Stimulated activated CD4-positive, alpha-beta T cell treated with anti-CD3 and anti-CD28 coated beads, Interleukin-12 subunit alpha, Interleukin-12 subunit beta, amount 100 ng/mL, for 24 hours (primary cell): ENCODE data around the gene NOS1AP.

ENCODE experiments used
- DNase-seq, 2 experiments: peaks; one replicate each; pipeline ENCODE4 v3.0.0-alpha.2; 2020; ENCODE audit warnings: low read depth in 2 of 2

The NOS1AP gene

GRCh38 chr1:162250004-162250730 lies 180.7 kb downstream of the NOS1AP start:
- no peak for DNase-seq

GRCh38 chr1:162251102-162251501 lies 181.6 kb downstream of the NOS1AP start:
- DNase-seq, result no peak

- no peak for DNase-seq
Observed at GRCh38 chr1:162252214-162252613, 182.7 kb downstream of the NOS1AP start.

GRCh38 chr1:162253790-162254189 lies 184.3 kb downstream of the NOS1AP start:
- no peak for DNase-seq

- DNase-seq, result no peak
Observed at GRCh38 chr1:162256287-162256686, 186.8 kb downstream of the NOS1AP start.

- no peak for DNase-seq
Observed at GRCh38 chr1:162258394-162258793, 188.9 kb downstream of the NOS1AP start.

GRCh38 chr1:162259894-162260455 lies 190.5 kb downstream of the NOS1AP start:
- DNase-seq, result no peak

GRCh38 chr1:162264108-162264507 lies 194.6 kb downstream of the NOS1AP start:
- DNase-seq, result no peak

GRCh38 chr1:162265983-162266382 lies 196.5 kb downstream of the NOS1AP start:
- DNase-seq, result no peak

GRCh38 chr1:162270016-162270770 lies 200.7 kb downstream of the NOS1AP start:
- no peak for DNase-seq

GRCh38 chr1:162271972-162272371 lies 202.5 kb downstream of the NOS1AP start:
- DNase-seq, result no peak

- DNase-seq, result no peak
Observed at GRCh38 chr1:162272419-162272818, 202.9 kb downstream of the NOS1AP start.

- DNase-seq, result no peak
Observed at GRCh38 chr1:162275622-162276175, 206.2 kb downstream of the NOS1AP start.

GRCh38 chr1:162276493-162276892 lies 207.0 kb downstream of the NOS1AP start:
- DNase-seq, result no peak

GRCh38 chr1:162279136-162279498 lies 209.6 kb downstream of the NOS1AP start:
- DNase-seq, result no peak

GRCh38 chr1:162281426-162281825 lies 211.9 kb downstream of the NOS1AP start:
- no peak for DNase-seq

- no peak for DNase-seq
Observed at GRCh38 chr1:162283657-162284056, 214.2 kb downstream of the NOS1AP start.

- DNase-seq, result no peak
Observed at GRCh38 chr1:162284206-162284955, 214.9 kb downstream of the NOS1AP start.

- DNase-seq, result no peak
Observed at GRCh38 chr1:162285149-162285561, 215.7 kb downstream of the NOS1AP start.

GRCh38 chr1:162291000-162291399 lies 221.5 kb downstream of the NOS1AP start:
- DNase-seq, result no peak

- DNase-seq, result no peak
Observed at GRCh38 chr1:162292422-162292849, 222.9 kb downstream of the NOS1AP start.
